IMR-90 (cell line): Measurements from ENCODE around the gene PLD1. TPM values are rescaled to one million over a fixed set of nuclear protein-coding genes. Genes with fewer than 3 reads are reported as not detected.

Source experiments
- ATAC-seq: fragments of 200-7000 bp; cut with Tn5 transposase; 2 replicates; pipeline ENCODE4 v1.9.1; 2020; ENCODE audit warnings: low read depth, mild to moderate bottlenecking, moderate library complexity
- BruUV-seq: library from RNA; stranded (reverse); fragments of 400-500 nt; replicated peaks from 2 replicates; lab custom pipeline; 2021; lab: Mats Ljungman, UMichigan
- CTCF ChIA-PET: fragments of 300-600 bp; formaldehyde crosslinking; extraction: SDS; loops from one replicate; lab custom pipeline; 2021; ENCODE audit warnings: antibody characterized with exemption; lab: Yijun Ruan, JAX
- POLR2A ChIA-PET: fragments of 300-600 bp; sonication (Branson Sonifier 250); formaldehyde crosslinking; loops from one replicate; lab custom pipeline; 2022; ENCODE audit warnings: antibody characterized with exemption; ENCODE audit not compliant: unreplicated experiment; lab: Charles Lee
- DNase-seq: peaks from one replicate; pipeline ENCODE4 v3.0.0; 2013
- H2AFZ ChIP-seq: replicated peaks from 2 replicates; pipeline ENCODE3; 2013; ENCODE audit warnings: low read length, mild to moderate bottlenecking; ENCODE audit not compliant: poor library complexity
- H2AK5ac ChIP-seq: 2 replicates; pipeline ENCODE4 v1.6.1; 2013; ENCODE audit warnings: low read depth, low read length, inconsistent platforms
- H2AK9ac ChIP-seq: replicated peaks from 2 replicates; pipeline ENCODE3; 2013; ENCODE audit warnings: mild to moderate bottlenecking, low read depth, low read length, moderate library complexity; ENCODE audit not compliant: poor library complexity
- H2BK120ac ChIP-seq: 2 replicates; pipeline ENCODE4 v1.6.1; 2013; ENCODE audit warnings: low read depth, low read length, inconsistent platforms
- H2BK15ac ChIP-seq: 3 replicates; pipeline ENCODE4 v1.6.1; 2013; ENCODE audit warnings: low read depth, low read length, inconsistent platforms
- H2BK20ac ChIP-seq: 2 replicates; pipeline ENCODE4 v1.6.1; 2013; ENCODE audit warnings: low read depth, mild to moderate bottlenecking, inconsistent platforms, low read length, moderate library complexity
- H2BK5ac ChIP-seq: 2 replicates; pipeline ENCODE4 v1.6.1; 2013; ENCODE audit warnings: mild to moderate bottlenecking, low read depth, low read length, inconsistent platforms; ENCODE audit not compliant: poor library complexity, severe bottlenecking
- H3K14ac ChIP-seq: replicated peaks from 2 replicates; pipeline ENCODE4 v1.6.1; 2013; ENCODE audit warnings: low read depth, low read length, inconsistent platforms
- H3K18ac ChIP-seq: 2 replicates; pipeline ENCODE4 v1.6.1; 2013; ENCODE audit warnings: low read depth, low read length, control low read depth
- H3K23ac ChIP-seq: 2 replicates; pipeline ENCODE4 v1.6.1; 2013; ENCODE audit warnings: low read depth, low read length, inconsistent platforms
- H3K27ac ChIP-seq: 2 replicates; pipeline ENCODE4 v1.5.1; 2013; ENCODE audit warnings: mild to moderate bottlenecking, control low read depth, low read length; ENCODE audit not compliant: insufficient read depth
- H3K27me3 ChIP-seq: 2 replicates; pipeline ENCODE4 v1.6.1; 2013; ENCODE audit warnings: low read length; ENCODE audit not compliant: control insufficient read depth, insufficient read depth
- H3K36me3 ChIP-seq: 2 replicates; pipeline ENCODE4 v1.6.1; 2013; ENCODE audit warnings: low read length, mixed read lengths; ENCODE audit not compliant: control insufficient read depth, insufficient read depth
- H3K4ac ChIP-seq: 2 replicates; pipeline ENCODE4 v1.6.1; 2013; ENCODE audit warnings: low read depth, low read length, inconsistent platforms
- H3K4me1 ChIP-seq: 2 replicates; pipeline ENCODE4 v1.6.1; 2013; ENCODE audit warnings: low read length, mixed read lengths; ENCODE audit not compliant: control insufficient read depth, insufficient read depth
- H3K4me2 ChIP-seq: 2 replicates; pipeline ENCODE4 v1.6.1; 2013; ENCODE audit warnings: low read depth, mild to moderate bottlenecking, control low read depth, low read length, moderate library complexity
- H3K4me3 ChIP-seq: 2 replicates; pipeline ENCODE4 v1.5.1; 2013; ENCODE audit warnings: low read depth, mild to moderate bottlenecking, control low read depth, low read length, moderate library complexity; ENCODE audit not compliant: insufficient read depth
- H3K56ac ChIP-seq: 2 replicates; pipeline ENCODE4 v1.6.1; 2013; ENCODE audit warnings: low read length, inconsistent platforms; ENCODE audit not compliant: insufficient read depth; ENCODE audit errors: extremely low read depth
- H3K79me1 ChIP-seq, 2 experiments: 2 replicates each; pipeline ENCODE4 v1.6.1; 2013; ENCODE audit warnings: low read length in 2 of 2, inconsistent platforms in 1 of 2, low read depth in 1 of 2
- H3K9ac ChIP-seq: 2 replicates; pipeline ENCODE4 v1.6.1; 2013; ENCODE audit warnings: low read depth, low read length, control low read depth
- H3K9me1 ChIP-seq: 2 replicates; pipeline ENCODE4 v1.6.1; 2013; ENCODE audit warnings: low read length, inconsistent platforms; ENCODE audit not compliant: insufficient read depth
- H3K9me3 ChIP-seq: 2 replicates; pipeline ENCODE4 v1.6.1; 2013; ENCODE audit warnings: low read length; ENCODE audit not compliant: control insufficient read depth, insufficient read depth
- H4K20me1 ChIP-seq: 2 replicates; pipeline ENCODE4 v1.6.1; 2013; ENCODE audit warnings: low read length, inconsistent platforms; ENCODE audit not compliant: insufficient read depth
- H4K5ac ChIP-seq: 2 replicates; pipeline ENCODE4 v1.6.1; 2013; ENCODE audit warnings: mild to moderate bottlenecking, low read depth, low read length, control low read depth
- H4K8ac ChIP-seq, 2 experiments: 2 replicates each; pipeline ENCODE4 v1.6.1; 2013; ENCODE audit warnings: low read depth in 2 of 2, low read length in 2 of 2, control low read depth in 1 of 2, inconsistent platforms in 1 of 2
- H4K91ac ChIP-seq: 2 replicates; pipeline ENCODE4 v1.6.1; 2013; ENCODE audit warnings: low read depth, low read length, inconsistent platforms; ENCODE audit not compliant: insufficient read depth
- CHD1 ChIP-seq: IDR thresholded peaks from 2 replicates; pipeline ENCODE4 v1.6.1; 2012; ENCODE audit warnings: low read depth, low read length, improper control_type of control experiment
- ELK1 ChIP-seq: fragments of 150-350 bp; IDR thresholded peaks from 2 replicates; pipeline ENCODE4 v1.6.1; 2016; ENCODE audit warnings: low read depth, mild to moderate bottlenecking, low read length, moderate library complexity, borderline replicate concordance
- NFE2L2 ChIP-seq: fragments of 150-350 bp; IDR thresholded peaks from 2 replicates; pipeline ENCODE4 v1.6.1; 2016; ENCODE audit warnings: low read depth, mild to moderate bottlenecking, low read length
- POLR2A ChIP-seq: IDR thresholded peaks from 2 replicates; pipeline ENCODE4 v1.6.1; 2012; ENCODE audit warnings: mild to moderate bottlenecking, low read depth, low read length
- RCOR1 ChIP-seq: IDR thresholded peaks from 2 replicates; pipeline ENCODE4 v1.6.1; 2012; ENCODE audit warnings: mild to moderate bottlenecking, low read length, improper control_type of control experiment; ENCODE audit not compliant: insufficient replicate concordance
- SMC3 ChIP-seq: fragments of 150-350 bp; IDR thresholded peaks from 2 replicates; pipeline ENCODE4 v1.6.1; 2016; ENCODE audit warnings: low read depth, mild to moderate bottlenecking, antibody characterized with exemption, low read length, moderate library complexity
- WGBS, 2 experiments: methylation state at CpG; one replicate each; pipeline versions ENCODE4 v1.1.5 to v1.1.7; 2013; ENCODE audit warnings: missing lambda C conversion rate in 2 of 2; ENCODE audit not compliant: insufficient read length in 1 of 2; ENCODE audit errors: extremely low coverage in 2 of 2; 5-methylcytosine and 5-hydroxymethylcytosine counted together
- dilution Hi-C: fragments of 300-500 bp; cut with HindIII; formaldehyde crosslinking; loops from one replicate; pipeline ENCODE4 v1.14.3; 2018; ENCODE audit warnings: low sequenced_read_pairs; ENCODE audit not compliant: unreplicated experiment
- in situ Hi-C: fragments of 300-500 bp; cut with MboI; formaldehyde crosslinking; loops from 3 replicates; pipeline ENCODE4 v1.14.3; 2019; ENCODE audit warnings: low sequenced_read_pairs, inconsistent platforms, mixed read lengths
- intact Hi-C: fragments of 100-400 bp; cut with micrococcal nuclease; formaldehyde crosslinking; loops from 2 replicates; pipeline ENCODE4 v1.10.0; 2022
- polyA plus RNA-seq, 3 experiments: library from polyadenylated mRNA; depleted of rRNA; stranded (reverse); fragments of >200 nt; gene quantifications; 2 replicates each; pipeline ENCODE4 v1.2.3, GENCODE V29; 2012; ENCODE audit warnings: low replicate concordance in 1 of 3
- total RNA-seq: library from RNA; depleted of rRNA; stranded (reverse); fragments of >200 nt; gene quantifications from 2 replicates; pipeline ENCODE4 v1.2.3, GENCODE V29; 2012

The PLD1 gene
- total and polyA plus RNA-seq, 2 of the 4 experiments (the other 2 are of a cell fraction): 3.3 to 9.7 TPM

- no peak overlapping the region for H3K4me2 ChIP-seq
- H4K20me1 ChIP-seq: no peaks in the 10 kb centered on the region
- 0 out of 2 replicates have a peak, but pooled peaks cover 3% of the 10 kb centered on the region for H3K4me1 ChIP-seq
- H2BK20ac ChIP-seq: no peak overlapping the region
- no peak overlapping the region for H4K91ac ChIP-seq
- H4K5ac ChIP-seq: no peak overlapping the region
- no peak overlapping the region for H2BK15ac ChIP-seq
- in situ Hi-C loops: loop anchor here (25.0 kb wide), 1 partner anchor 806 kb away; no protein-coding TSS in a partner anchor
- 92% methylated on average over 2 of the region's 10 CpGs; no CpG with 5 or more reads in 1 of the 2 experiments for WGBS, 2 experiments
- POLR2A ChIA-PET: no interaction called here
- no peak overlapping the region for H2AFZ ChIP-seq
- H3K27ac ChIP-seq: no peak overlapping the region
- DNase-seq: no peak
- no peak overlapping the region for H4K8ac ChIP-seq
- no peak overlapping the region for H3K4me3 ChIP-seq
- H3K27me3 ChIP-seq: no peaks in the 10 kb centered on the region
- no peak overlapping the region for H3K14ac ChIP-seq
- ATAC-seq: no peak
- H2AK5ac ChIP-seq: no peak overlapping the region
- dilution Hi-C loops: no loop called here
- CTCF ChIA-PET: no interaction called here
- TF ChIP-seq POLR2A (no peak), SMC3 (no peak), CHD1 (no peak), NFE2L2 (no peak), RCOR1 (no peak), ELK1 (no peak)
- no peak overlapping the region for H2BK5ac ChIP-seq
- no peak overlapping the region for H2BK120ac ChIP-seq
- no peak overlapping the region for H3K9ac ChIP-seq
- no peak overlapping the region for H3K4ac ChIP-seq
- H3K79me1 ChIP-seq: peaks cover 0 to 4% of the 10 kb centered on the region in 2 experiments; a peak in 1 of 4 replicates
- no peak overlapping the region for H3K23ac ChIP-seq
- BruUV-seq: no TSS peak
- no peak overlapping the region for H2AK9ac ChIP-seq
- intact Hi-C loops: no loop called here
- H3K18ac ChIP-seq: no peak overlapping the region
- H3K9me3 ChIP-seq: no peaks in the 10 kb centered on the region
- H3K36me3 ChIP-seq: no peaks in the 10 kb centered on the region
- H3K9me1 ChIP-seq: no peaks in the 10 kb centered on the region
- H3K56ac ChIP-seq: no peak overlapping the region
These were observed 41.9 kb downstream of the PLD1 start for GRCh38 chr3:171768281-171768900.
